Mesendoderm (in vitro differentiated cells): ENCODE measurements around the gene ASCL5.
"Not testable (repeated sequence)": the region's sequence is repeated elsewhere in the genome, so short reads cannot be mapped to it uniquely, and the experiment has no call there.

ENCODE experiments used
- DNase-seq: peaks from one replicate; pipeline ENCODE4 v3.0.0; 2013
- H2AK5ac ChIP-seq: 2 replicates; pipeline ENCODE4 v1.6.1; 2013; ENCODE audit warnings: low read length, inconsistent platforms
- H2BK120ac ChIP-seq: 2 replicates; pipeline ENCODE4 v1.6.1; 2013; ENCODE audit warnings: low read depth, mild to moderate bottlenecking, low read length, moderate library complexity, mixed read lengths
- H2BK15ac ChIP-seq: replicated peaks from 2 replicates; pipeline ENCODE4 v1.6.1; 2013; ENCODE audit warnings: low read depth, mild to moderate bottlenecking, moderate library complexity
- H2BK5ac ChIP-seq: 2 replicates; pipeline ENCODE4 v1.6.1; 2013; ENCODE audit warnings: low read length, inconsistent platforms
- H3K18ac ChIP-seq: 2 replicates; pipeline ENCODE4 v1.6.1; 2013; ENCODE audit warnings: mild to moderate bottlenecking, low read length, mixed read lengths
- H3K23ac ChIP-seq: one replicate; pipeline ENCODE4 v1.6.1; 2013; ENCODE audit warnings: low read length
- H3K27ac ChIP-seq: 2 replicates; pipeline ENCODE4 v1.5.1; 2013; ENCODE audit warnings: low read depth, mild to moderate bottlenecking, inconsistent platforms, low read length, moderate library complexity
- H3K27me3 ChIP-seq: 2 replicates; pipeline ENCODE4 v1.6.1; 2013; ENCODE audit warnings: low read length, control low read depth, mild to moderate bottlenecking, inconsistent platforms; ENCODE audit not compliant: insufficient read depth, poor library complexity
- H3K36me3 ChIP-seq: 2 replicates; pipeline ENCODE4 v1.6.1; 2013; ENCODE audit warnings: low read length, inconsistent platforms; ENCODE audit not compliant: control insufficient read depth, insufficient read depth
- H3K4ac ChIP-seq: one replicate; pipeline ENCODE4 v1.6.1; 2013; ENCODE audit warnings: low read depth, mild to moderate bottlenecking, low read length, moderate library complexity
- H3K4me1 ChIP-seq: 2 replicates; pipeline ENCODE4 v1.6.1; 2013; ENCODE audit warnings: low read depth, low read length, inconsistent platforms; ENCODE audit not compliant: control insufficient read depth
- H3K4me2 ChIP-seq: 2 replicates; pipeline ENCODE4 v1.6.1; 2013; ENCODE audit warnings: low read length
- H3K4me3 ChIP-seq: 2 replicates; pipeline ENCODE4 v1.5.1; 2013; ENCODE audit warnings: mild to moderate bottlenecking, low read length
- H3K56ac ChIP-seq: one replicate; pipeline ENCODE4 v1.6.1; 2013; ENCODE audit warnings: low read length
- H3K79me1 ChIP-seq: 2 replicates; pipeline ENCODE4 v1.6.1; 2013; ENCODE audit warnings: low read length, inconsistent platforms
- H3K79me2 ChIP-seq: 2 replicates; pipeline ENCODE4 v1.6.1; 2013; ENCODE audit warnings: mild to moderate bottlenecking, low read length; ENCODE audit not compliant: control insufficient read depth, insufficient read depth
- H3K9ac ChIP-seq: 2 replicates; pipeline ENCODE4 v1.6.1; 2013; ENCODE audit warnings: low read length, inconsistent platforms
- H4K5ac ChIP-seq: one replicate; pipeline ENCODE4 v1.6.1; 2013; ENCODE audit warnings: low read length
- H4K8ac ChIP-seq: one replicate; pipeline ENCODE4 v1.6.1; 2013; ENCODE audit warnings: low read depth, mild to moderate bottlenecking, control low read depth, low read length, moderate library complexity
- WGBS: extraction: QIAGEN DNeasy Blood & Tissue Kit; methylation state at CpG from one replicate; pipeline ENCODE4 v1.1.7; 2013; ENCODE audit warnings: low lambda C conversion rate, missing lambda C conversion rate; ENCODE audit not compliant: insufficient coverage; ENCODE audit errors: extremely low coverage; 5-methylcytosine and 5-hydroxymethylcytosine counted together

The ASCL5 gene

GRCh38 chr1:201164645-201165044 is 37.7 kb upstream of the ASCL5 start:
- Histone ChIP-seq H2BK15ac (no peak overlapping the region), H2AK5ac (no peak overlapping the region), H3K79me2 (no peaks in the 10 kb centered on the region), H3K18ac (no peak overlapping the region), H4K8ac (no peak overlapping the region), H3K36me3 (no peaks in the 10 kb centered on the region), H2BK5ac (no peak overlapping the region), H3K4me1 (no peaks in the 10 kb centered on the region), H3K56ac (no peak overlapping the region), H3K9ac (no peak overlapping the region), H3K27ac (no peak overlapping the region), H3K79me1 (no peaks in the 10 kb centered on the region), H3K23ac (no peak overlapping the region), H3K27me3 (peaks cover 2% of the 10 kb centered on the region), H3K4me2 (no peak overlapping the region), H2BK120ac (no peak overlapping the region), H3K4ac (no peak overlapping the region), H3K4me3 (no peak overlapping the region), H4K5ac (no peak overlapping the region)
- no CpG with 5 or more reads among the region's 7 CpGs for WGBS
- no peak for DNase-seq

- Histone ChIP-seq H3K79me2 (no peaks in the 10 kb centered on the region), H4K5ac (no peak overlapping the region), H3K23ac (no peak overlapping the region), H3K4me3 (no peak overlapping the region), H2BK15ac (no peak overlapping the region), H3K4me2 (no peak overlapping the region), H3K36me3 (no peaks in the 10 kb centered on the region), H3K27ac (no peak overlapping the region), H3K4me1 (no peaks in the 10 kb centered on the region), H2BK120ac (no peak overlapping the region), H2AK5ac (no peak overlapping the region), H3K18ac (no peak overlapping the region), H3K56ac (no peak overlapping the region), H3K9ac (no peak overlapping the region), H3K4ac (no peak overlapping the region), H3K27me3 (peaks cover 2% of the 10 kb centered on the region), H2BK5ac (no peak overlapping the region), H4K8ac (no peak overlapping the region), H3K79me1 (no peaks in the 10 kb centered on the region)
- no peak for DNase-seq
- WGBS: no CpG with 5 or more reads among the region's 4 CpGs
Measured at GRCh38 chr1:201163707-201164106, 36.7 kb upstream of the ASCL5 start.

GRCh38 chr1:201163036-201163435 is 36.1 kb upstream of the ASCL5 start:
- WGBS: no CpG with 5 or more reads among the region's 8 CpGs
- H3K79me1 ChIP-seq: not testable (repeated sequence)

GRCh38 chr1:201157949-201158348 is 31.0 kb upstream of the ASCL5 start:
- no peak overlapping the region for H3K56ac ChIP-seq
- H3K4me1 ChIP-seq: peaks cover 2% of the 10 kb centered on the region
- H2BK5ac ChIP-seq: no peak overlapping the region
- no peak overlapping the region for H3K9ac ChIP-seq
- H3K79me2 ChIP-seq: peaks cover 7% of the 10 kb centered on the region
- WGBS: no CpG with 5 or more reads among the region's 2 CpGs
- no peak overlapping the region for H3K4me3 ChIP-seq
- no peak overlapping the region for H4K8ac ChIP-seq
- H4K5ac ChIP-seq: no peak overlapping the region
- H3K79me1 ChIP-seq: peaks cover 5% of the 10 kb centered on the region
- H2AK5ac ChIP-seq: no peak overlapping the region
- no peak overlapping the region for H3K27ac ChIP-seq
- H3K23ac ChIP-seq: no peak overlapping the region
- no peaks in the 10 kb centered on the region for H3K27me3 ChIP-seq
- H3K4ac ChIP-seq: no peak overlapping the region
- no peak overlapping the region for H3K4me2 ChIP-seq
- H3K18ac ChIP-seq: no peak overlapping the region
- H2BK120ac ChIP-seq: no peak overlapping the region
- no peak for DNase-seq
- no peak overlapping the region for H2BK15ac ChIP-seq
- H3K36me3 ChIP-seq: no peaks in the 10 kb centered on the region

More at GRCh38 chr1:201163036-201163435, 36.1 kb upstream of the ASCL5 start:
- H3K27ac ChIP-seq, H3K56ac ChIP-seq, H3K27me3 ChIP-seq, H3K4ac ChIP-seq, H3K4me2 ChIP-seq, H3K4me1 ChIP-seq, DNase-seq, H4K5ac ChIP-seq, H2BK5ac ChIP-seq, H3K4me3 ChIP-seq, H3K36me3 ChIP-seq, H3K79me2 ChIP-seq, H3K23ac ChIP-seq, H4K8ac ChIP-seq, H2BK120ac ChIP-seq, H2AK5ac ChIP-seq, H3K9ac ChIP-seq, H2BK15ac ChIP-seq, H3K18ac ChIP-seq: not testable (repeated sequence)

- no peak overlapping the region for H2BK5ac ChIP-seq
- H3K27ac ChIP-seq: no peak overlapping the region
- peaks cover 2% of the 10 kb centered on the region for H3K4me1 ChIP-seq
- H3K79me1 ChIP-seq: peaks cover 10% of the 10 kb centered on the region
- H3K4me2 ChIP-seq: no peak overlapping the region
- no peak overlapping the region for H3K56ac ChIP-seq
- H3K9ac ChIP-seq: no peak overlapping the region
- no peak overlapping the region for H4K5ac ChIP-seq
- H3K36me3 ChIP-seq: no peaks in the 10 kb centered on the region
- no peaks in the 10 kb centered on the region for H3K27me3 ChIP-seq
- H3K23ac ChIP-seq: no peak overlapping the region
- H3K4ac ChIP-seq: no peak overlapping the region
- peaks cover 12% of the 10 kb centered on the region for H3K79me2 ChIP-seq
- no peak overlapping the region for H3K4me3 ChIP-seq
- H4K8ac ChIP-seq: no peak overlapping the region
- no peak overlapping the region for H2BK120ac ChIP-seq
- no peak for DNase-seq
- no peak overlapping the region for H3K18ac ChIP-seq
- no peak overlapping the region for H2AK5ac ChIP-seq
- H2BK15ac ChIP-seq: no peak overlapping the region
Measured at GRCh38 chr1:201156819-201157218, 29.8 kb upstream of the ASCL5 start.

- H3K9ac ChIP-seq: no peak overlapping the region
- H3K23ac ChIP-seq: no peak overlapping the region
- H3K27ac ChIP-seq: no peak overlapping the region
- no peak overlapping the region for H2BK5ac ChIP-seq
- H2BK15ac ChIP-seq: no peak overlapping the region
- WGBS: no CpG with 5 or more reads among the region's 3 CpGs
- H3K79me1 ChIP-seq: peaks cover 10% of the 10 kb centered on the region
- DNase-seq: no peak
- H3K4me3 ChIP-seq: no peak overlapping the region
- no peak overlapping the region for H2AK5ac ChIP-seq
- peaks cover 2% of the 10 kb centered on the region for H3K4me1 ChIP-seq
- H4K5ac ChIP-seq: no peak overlapping the region
- no peak overlapping the region for H4K8ac ChIP-seq
- no peaks in the 10 kb centered on the region for H3K36me3 ChIP-seq
- H3K18ac ChIP-seq: no peak overlapping the region
- no peak overlapping the region for H2BK120ac ChIP-seq
- no peak overlapping the region for H3K4me2 ChIP-seq
- H3K4ac ChIP-seq: no peak overlapping the region
- H3K27me3 ChIP-seq: no peaks in the 10 kb centered on the region
- peaks cover 12% of the 10 kb centered on the region for H3K79me2 ChIP-seq
- no peak overlapping the region for H3K56ac ChIP-seq
Measured at GRCh38 chr1:201156346-201156745, 29.4 kb upstream of the ASCL5 start.
